NCI-H2196 treated with DMSO at 0.1 percent for 48 hours (cell line): ENCODE measurements around the gene SOX4.
A peak's percentile ranks its signal among the peaks of the same experiment; 100 is the strongest.

Experiments
- DNase-seq: peaks from one replicate; lab custom pipeline; 2025; ENCODE audit not compliant: unreplicated experiment; lab: John Stamatoyannopoulos, UW

SOX4 gene

DNA sequence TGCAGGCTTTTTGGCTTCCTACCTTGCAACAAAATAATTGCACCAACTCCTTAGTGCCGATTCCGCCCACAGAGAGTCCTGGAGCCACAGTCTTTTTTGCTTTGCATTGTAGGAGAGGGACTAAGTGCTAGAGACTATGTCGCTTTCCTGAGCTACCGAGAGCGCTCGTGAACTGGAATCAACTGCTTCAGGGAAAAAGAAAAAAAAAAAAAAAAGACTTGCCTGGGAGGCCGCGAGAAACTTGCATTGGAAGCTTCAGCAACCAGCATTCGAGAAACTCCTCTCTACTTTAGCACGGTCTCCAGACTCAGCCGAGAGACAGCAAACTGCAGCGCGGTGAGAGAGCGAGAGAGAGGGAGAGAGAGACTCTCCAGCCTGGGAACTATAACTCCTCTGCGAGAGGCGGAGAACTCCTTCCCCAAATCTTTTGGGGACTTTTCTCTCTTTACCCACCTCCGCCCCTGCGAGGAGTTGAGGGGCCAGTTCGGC, 420 bp downstream of the SOX4 start:
- DNase-seq: no peak

DNA sequence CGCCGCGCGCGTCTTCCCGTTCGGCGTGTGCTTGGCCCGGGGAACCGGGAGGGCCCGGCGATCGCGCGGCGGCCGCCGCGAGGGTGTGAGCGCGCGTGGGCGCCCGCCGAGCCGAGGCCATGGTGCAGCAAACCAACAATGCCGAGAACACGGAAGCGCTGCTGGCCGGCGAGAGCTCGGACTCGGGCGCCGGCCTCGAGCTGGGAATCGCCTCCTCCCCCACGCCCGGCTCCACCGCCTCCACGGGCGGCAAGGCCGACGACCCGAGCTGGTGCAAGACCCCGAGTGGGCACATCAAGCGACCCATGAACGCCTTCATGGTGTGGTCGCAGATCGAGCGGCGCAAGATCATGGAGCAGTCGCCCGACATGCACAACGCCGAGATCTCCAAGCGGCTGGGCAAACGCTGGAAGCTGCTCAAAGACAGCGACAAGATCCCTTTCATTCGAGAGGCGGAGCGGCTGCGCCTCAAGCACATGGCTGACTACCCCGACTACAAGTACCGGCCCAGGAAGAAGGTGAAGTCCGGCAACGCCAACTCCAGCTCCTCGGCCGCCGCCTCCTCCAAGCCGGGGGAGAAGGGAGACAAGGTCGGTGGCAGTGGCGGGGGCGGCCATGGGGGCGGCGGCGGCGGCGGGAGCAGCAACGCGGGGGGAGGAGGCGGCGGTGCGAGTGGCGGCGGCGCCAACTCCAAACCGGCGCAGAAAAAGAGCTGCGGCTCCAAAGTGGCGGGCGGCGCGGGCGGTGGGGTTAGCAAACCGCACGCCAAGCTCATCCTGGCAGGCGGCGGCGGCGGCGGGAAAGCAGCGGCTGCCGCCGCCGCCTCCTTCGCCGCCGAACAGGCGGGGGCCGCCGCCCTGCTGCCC, 1.1 kb downstream of the SOX4 start:
- DNase-seq: no peak

DNA sequence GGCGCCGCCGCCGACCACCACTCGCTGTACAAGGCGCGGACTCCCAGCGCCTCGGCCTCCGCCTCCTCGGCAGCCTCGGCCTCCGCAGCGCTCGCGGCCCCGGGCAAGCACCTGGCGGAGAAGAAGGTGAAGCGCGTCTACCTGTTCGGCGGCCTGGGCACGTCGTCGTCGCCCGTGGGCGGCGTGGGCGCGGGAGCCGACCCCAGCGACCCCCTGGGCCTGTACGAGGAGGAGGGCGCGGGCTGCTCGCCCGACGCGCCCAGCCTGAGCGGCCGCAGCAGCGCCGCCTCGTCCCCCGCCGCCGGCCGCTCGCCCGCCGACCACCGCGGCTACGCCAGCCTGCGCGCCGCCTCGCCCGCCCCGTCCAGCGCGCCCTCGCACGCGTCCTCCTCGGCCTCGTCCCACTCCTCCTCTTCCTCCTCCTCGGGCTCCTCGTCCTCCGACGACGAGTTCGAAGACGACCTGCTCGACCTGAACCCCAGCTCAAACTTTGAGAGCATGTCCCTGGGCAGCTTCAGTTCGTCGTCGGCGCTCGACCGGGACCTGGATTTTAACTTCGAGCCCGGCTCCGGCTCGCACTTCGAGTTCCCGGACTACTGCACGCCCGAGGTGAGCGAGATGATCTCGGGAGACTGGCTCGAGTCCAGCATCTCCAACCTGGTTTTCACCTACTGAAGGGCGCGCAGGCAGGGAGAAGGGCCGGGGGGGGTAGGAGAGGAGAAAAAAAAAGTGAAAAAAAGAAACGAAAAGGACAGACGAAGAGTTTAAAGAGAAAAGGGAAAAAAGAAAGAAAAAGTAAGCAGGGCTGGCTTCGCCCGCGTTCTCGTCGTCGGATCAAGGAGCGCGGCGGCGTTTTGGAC, 2.0 kb downstream of the SOX4 start:
- DNase-seq: no peak

DNA sequence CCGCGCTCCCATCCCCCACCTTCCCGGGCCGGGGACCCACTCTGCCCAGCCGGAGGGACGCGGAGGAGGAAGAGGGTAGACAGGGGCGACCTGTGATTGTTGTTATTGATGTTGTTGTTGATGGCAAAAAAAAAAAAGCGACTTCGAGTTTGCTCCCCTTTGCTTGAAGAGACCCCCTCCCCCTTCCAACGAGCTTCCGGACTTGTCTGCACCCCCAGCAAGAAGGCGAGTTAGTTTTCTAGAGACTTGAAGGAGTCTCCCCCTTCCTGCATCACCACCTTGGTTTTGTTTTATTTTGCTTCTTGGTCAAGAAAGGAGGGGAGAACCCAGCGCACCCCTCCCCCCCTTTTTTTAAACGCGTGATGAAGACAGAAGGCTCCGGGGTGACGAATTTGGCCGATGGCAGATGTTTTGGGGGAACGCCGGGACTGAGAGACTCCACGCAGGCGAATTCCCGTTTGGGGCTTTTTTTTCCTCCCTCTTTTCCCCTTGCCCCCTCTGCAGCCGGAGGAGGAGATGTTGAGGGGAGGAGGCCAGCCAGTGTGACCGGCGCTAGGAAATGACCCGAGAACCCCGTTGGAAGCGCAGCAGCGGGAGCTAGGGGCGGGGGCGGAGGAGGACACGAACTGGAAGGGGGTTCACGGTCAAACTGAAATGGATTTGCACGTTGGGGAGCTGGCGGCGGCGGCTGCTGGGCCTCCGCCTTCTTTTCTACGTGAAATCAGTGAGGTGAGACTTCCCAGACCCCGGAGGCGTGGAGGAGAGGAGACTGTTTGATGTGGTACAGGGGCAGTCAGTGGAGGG, 2.8 kb downstream of the SOX4 start:
- peak; percentile 53 for DNase-seq

DNA sequence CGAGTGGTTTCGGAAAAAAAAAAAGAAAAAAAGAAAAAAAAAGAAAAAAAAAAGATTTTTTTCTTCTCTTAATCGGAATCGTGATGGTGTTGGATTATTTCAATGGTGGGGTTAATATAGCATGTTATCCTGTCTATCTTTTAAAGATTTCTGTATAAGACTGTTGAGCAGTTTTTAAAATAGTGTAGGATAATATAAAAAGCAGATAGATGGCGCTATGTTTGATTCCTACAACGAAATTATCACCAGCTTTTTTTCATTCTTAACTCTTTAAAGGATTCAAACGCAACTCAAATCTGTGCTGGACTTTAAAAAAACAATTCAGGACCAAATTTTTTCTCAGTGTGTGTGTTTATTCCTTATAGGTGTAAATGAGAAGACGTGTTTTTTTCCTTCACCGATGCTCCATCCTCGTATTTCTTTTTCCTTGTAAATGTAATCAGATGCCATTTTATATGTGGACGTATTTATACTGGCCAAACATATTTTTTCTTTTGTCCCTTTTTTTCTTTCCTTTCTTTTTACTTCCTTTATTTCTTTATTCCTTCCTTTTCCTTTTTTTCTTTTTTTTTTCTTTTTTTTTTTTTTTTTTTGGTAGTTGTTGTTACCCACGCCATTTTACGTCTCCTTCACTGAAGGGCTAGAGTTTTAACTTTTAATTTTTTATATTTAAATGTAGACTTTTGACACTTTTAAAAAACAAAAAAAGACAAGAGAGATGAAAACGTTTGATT, 3.6 kb downstream of the SOX4 start:
- peak; percentile 53 for DNase-seq

DNA sequence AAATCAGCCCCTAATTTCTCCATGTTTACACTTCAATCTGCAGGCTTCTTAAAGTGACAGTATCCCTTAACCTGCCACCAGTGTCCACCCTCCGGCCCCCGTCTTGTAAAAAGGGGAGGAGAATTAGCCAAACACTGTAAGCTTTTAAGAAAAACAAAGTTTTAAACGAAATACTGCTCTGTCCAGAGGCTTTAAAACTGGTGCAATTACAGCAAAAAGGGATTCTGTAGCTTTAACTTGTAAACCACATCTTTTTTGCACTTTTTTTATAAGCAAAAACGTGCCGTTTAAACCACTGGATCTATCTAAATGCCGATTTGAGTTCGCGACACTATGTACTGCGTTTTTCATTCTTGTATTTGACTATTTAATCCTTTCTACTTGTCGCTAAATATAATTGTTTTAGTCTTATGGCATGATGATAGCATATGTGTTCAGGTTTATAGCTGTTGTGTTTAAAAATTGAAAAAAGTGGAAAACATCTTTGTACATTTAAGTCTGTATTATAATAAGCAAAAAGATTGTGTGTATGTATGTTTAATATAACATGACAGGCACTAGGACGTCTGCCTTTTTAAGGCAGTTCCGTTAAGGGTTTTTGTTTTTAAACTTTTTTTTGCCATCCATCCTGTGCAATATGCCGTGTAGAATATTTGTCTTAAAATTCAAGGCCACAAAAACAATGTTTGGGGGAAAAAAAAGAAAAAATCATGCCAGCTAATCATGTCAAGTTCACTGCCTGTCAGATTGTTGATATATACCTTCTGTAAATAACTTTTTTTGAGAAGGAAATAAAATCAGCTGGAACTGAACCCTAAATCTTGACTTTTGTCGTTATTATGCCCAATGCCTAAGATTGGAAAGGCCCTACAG, 4.5 kb downstream of the SOX4 start:
- DNase-seq: no peak

DNA sequence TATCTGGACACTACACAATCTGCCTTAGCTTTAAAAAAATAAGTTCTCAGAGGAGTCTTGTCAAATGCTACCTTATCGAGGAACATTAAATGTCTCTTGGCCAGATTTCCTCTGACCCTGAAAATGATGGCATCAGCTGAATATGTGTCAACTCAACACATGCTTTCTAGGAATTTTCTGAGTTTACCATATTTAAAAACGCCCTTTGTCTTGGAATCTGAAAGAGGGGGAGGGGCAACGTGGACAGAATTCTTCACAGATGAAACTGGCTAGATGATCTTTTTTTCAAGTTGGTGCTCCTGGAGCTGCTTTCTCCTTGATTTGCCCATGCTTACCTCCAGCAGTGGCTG, 5.1 kb downstream of the SOX4 start:
- no peak for DNase-seq

DNA sequence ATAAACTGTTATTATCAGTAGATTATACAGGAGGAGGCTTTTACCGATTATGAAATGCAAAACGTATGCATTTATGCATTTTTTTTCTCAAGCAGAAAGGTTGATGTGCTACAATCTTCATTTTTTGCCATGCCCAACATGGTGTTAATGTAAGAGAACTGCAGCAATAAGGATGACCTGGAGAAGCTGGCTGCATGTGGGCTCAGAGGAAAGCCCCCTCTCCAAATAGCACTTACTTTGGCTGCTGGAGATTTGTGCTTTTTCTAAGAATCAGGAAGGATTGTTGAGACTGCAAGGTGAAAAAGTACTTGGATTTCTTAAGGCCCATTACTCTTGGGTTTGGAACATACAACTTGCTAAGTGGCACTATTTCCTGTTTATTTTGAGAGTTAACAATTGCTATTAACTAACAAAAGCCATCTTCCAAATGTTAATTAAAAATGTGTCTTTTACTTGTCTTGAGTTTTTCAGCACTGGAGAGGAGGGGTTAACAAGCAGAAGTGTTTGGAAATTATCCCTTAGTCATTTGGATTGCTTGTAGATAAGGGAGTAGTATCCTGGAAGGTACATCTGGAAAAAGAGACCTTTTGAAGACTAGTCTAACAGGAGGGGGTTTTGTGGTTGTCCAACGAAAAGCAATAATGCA, 5.6 kb downstream of the SOX4 start:
- no peak for DNase-seq

DNA sequence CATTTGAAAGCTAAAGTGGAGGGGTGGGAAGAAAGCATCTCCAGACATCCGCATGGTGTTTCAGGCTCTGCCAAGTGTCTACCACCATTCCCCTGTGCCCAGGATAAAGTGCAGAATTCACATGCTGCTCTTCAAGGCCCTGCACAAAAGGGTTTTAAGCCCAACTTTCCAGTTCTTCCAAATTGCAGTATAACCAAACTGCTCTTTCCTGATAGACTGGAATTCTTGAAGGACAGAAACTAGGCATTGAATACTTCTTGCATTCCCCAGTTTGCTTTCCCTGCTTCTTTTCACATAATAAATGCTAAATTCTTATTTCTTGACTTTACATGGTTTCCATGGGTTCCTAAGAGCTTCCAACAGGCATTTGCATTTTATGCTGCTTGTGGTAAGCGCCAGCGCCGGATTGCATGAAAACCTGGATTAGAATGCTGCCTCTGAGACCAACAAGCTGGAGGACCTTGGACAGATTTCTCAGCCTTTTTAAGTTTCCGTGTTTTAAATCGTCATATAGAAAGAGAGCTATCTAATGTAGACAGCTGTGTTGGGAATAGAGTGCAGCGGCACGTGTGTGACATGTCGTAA, 7.9 kb downstream of the SOX4 start:
- no peak for DNase-seq

DNA sequence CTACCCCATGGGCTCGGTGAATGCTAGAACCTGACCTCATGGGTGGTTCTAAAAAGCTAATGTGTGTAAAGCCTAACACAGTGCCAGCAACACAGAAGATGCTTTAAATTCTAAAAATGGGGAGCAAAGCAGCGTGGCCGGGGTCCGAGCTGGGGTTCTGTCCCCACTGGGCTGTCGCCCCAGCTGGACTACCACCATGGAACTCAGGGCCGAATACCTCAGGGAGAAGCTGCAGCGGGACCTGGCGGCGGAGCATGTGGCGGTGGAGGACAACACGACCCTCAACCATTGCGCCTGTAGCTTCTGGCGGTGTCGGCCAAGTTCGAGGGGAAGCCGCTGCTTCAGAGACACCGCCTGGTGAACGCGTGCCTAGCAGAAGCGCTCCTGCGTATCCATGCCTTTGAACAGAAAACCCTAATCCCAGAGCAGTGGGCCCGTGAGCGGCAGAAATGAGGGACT, 8.4 kb downstream of the SOX4 start:
- DNase-seq: no peak

DNA sequence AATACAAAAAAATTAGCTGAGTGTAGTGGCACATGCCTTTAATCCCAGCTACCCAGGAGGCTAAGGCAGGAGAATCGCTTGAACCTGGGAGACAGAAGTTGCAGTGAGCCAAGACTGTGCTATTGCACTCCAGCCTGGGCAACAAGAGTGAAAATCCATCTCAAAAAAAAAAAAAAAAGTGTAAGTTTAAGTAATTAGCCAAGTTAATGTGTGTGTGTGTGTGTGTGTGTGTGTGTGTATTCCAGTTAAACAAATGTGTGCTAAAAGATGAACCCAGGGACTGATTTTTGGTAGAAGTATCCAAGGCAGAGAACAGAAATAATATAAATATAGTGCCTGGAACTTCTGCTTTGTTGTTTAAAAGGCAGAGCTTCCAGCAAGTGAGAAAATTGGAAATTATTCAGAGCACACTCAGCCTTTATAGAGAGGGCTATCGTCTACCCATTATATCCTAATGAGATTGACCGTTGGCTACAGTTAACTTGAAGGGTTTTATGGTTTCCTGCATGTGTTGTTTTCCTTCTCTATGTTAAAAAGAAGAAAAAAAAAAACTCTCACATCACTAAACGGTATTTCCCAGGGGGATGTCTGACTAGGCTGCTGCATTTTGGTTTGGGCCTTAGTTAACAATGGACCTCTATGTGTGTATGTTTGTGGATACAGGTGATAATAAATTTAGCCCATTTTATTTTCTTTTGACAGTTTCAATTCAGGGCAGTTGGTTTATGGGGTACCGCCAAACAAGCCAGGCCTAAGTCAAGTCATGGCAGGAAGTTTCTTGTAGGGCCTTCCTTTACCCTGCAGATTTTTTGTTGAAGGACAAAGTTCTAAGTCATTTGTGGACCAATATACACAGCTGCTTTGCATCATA, 9.8 kb downstream of the SOX4 start:
- no peak for DNase-seq

DNA sequence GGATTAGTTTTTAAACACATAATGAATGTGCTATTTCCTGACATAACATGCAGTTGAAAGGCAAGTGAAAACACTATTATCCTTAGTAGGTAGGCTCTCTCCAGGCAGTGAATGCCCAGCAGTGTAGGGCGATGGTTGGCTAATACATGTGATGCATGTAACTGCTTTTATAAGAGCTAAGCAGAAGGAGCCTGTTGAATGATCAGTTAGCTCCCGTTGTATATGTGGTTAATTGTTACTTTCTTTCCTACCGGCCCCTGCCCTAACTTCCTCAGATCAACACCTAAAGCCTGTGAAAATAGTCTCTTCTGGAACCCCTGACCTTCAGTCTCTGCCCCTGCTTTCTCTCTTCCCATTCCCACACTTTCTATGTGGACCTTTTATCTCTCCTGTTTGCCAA, 10.5 kb downstream of the SOX4 start:
- DNase-seq: no peak

DNA sequence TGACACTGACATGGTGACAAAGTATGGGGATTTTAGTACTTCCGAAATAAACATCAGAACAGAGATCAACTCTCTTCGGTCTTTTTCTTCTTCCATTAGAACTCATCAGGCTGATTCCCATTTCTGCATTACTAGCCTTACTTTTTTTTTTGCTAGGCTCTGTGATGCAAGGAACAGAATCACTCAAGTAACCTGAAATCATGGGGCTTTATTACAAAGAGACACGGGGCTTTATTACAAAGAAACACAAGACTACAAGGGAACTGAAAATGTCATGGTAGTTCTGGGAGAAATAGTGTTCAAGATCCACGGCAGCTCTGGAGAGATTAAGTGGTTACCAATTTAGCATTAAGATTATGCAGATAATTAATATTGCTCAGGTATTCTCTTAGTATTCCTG, 11.6 kb downstream of the SOX4 start:
- no peak for DNase-seq

DNA sequence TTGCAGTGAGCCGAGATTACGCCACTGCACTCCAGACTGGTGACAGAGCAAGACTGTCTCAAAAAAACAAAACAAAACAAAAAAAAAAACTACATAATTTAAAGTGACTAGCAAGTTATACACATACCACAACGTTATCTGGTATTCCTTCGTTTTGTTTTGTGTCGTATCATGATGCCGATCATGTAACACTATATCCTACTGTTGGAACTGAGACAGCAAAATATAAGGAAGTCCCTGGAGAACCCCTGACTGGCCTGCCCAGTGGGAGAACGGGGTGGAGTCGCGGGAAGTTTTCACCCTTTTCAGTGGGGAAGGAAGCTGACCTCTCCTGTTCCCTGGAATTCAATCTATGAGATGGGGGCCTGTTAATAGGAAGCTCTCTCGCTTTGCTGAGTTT, 15.1 kb downstream of the SOX4 start:
- DNase-seq: no peak

DNA sequence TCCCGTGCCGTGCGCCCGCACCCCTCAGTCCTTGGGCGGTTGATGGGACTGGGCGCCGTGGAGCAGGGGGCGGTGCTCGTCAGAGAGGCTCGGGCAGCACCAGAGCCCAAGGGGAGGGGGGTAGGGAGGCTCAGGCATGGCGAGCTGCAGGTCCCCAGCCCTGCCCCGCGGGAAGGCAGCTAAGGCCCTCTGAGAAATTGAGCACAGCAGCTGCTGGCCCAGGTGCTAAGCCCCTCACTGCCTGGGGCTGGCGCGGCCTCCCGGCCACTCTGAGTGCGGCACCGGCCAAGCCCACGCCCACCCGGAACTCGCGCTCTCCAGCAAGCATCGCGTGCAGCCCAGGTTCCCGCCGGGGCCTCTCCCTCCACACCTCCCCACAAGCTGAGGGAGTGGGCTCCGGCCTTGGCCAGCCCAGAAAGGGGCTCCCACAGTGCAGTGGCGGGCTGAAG, 16.4 kb downstream of the SOX4 start:
- no peak for DNase-seq

DNA sequence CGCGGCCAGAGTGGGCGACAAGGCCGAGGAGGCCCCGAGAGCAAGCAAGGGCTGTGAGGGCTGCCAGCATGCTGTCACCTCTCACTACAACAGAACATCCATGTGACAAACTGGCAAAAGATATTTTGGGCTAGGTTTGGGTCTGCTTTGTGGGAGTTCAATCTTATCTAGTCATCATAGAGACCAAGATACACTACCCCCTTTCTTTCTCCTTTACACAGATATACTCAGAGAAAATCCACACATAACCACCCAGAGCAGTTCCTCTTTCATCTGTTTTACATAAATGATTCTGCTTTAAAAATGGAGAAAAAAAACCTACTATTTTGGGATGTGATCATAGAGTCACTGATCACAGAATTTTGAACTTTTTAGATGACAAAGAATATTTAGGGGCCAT, 16.8 kb downstream of the SOX4 start:
- DNase-seq: no peak

DNA sequence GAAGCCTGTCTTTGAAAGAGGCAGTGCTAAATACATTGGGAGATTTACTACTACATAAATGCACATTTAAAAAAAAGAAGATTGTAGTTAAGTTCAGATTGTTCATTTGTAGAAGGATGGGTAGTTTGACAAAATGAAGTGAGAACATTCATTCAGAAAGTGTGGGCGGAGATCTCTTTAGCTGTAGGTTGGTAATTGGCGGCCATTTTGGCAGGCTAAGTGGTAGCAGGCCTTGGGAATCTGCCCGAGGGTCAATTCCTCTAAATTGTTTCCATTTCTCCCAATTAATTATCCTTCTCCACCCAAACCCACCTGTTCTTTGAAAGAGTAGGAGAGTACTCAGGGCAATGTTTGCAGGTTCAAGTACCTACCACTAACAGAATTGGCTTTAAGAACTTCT, 17.9 kb downstream of the SOX4 start:
- DNase-seq: no peak
